Vagina (tissue), 2 donors: Measurements from ENCODE around the gene ALG10B.
"Not testable (repeated sequence)": the region's sequence is repeated elsewhere in the genome, so short reads cannot be mapped to it uniquely, and the experiment has no call there.

Source experiments
- POLR2A ChIP-seq, 2 donors: fragments of 450-650 bp; IDR thresholded peaks; one replicate each; pipeline ENCODE4 v1.6.1; 2017; ENCODE audit warnings: antibody characterized with exemption in 2 of 2, mild to moderate bottlenecking in 2 of 2, moderate library complexity in 2 of 2
- POLR2AphosphoS5 ChIP-seq, 2 donors: sonication (generic); formaldehyde crosslinking; IDR thresholded peaks; one replicate each; pipeline ENCODE4 v1.9.0; 2017; ENCODE audit warnings: antibody characterized with exemption in 2 of 2, mild to moderate bottlenecking in 2 of 2, low read depth in 1 of 2; ENCODE audit not compliant: insufficient read depth in 1 of 2
- TF ChIP-seq, protein P1 (sequence below), 3 experiments: fragments of 450-650 bp in 2 of 3; fragments of 200-600 bp in 1 of 3; sonication (generic) in 1 of 3; IDR thresholded peaks; one replicate each; pipeline ENCODE4 v1.5.1; 2017 to 2019; ENCODE audit warnings: antibody characterized with exemption in 3 of 3, mild to moderate bottlenecking in 2 of 3, moderate library complexity in 2 of 3

DNA sequence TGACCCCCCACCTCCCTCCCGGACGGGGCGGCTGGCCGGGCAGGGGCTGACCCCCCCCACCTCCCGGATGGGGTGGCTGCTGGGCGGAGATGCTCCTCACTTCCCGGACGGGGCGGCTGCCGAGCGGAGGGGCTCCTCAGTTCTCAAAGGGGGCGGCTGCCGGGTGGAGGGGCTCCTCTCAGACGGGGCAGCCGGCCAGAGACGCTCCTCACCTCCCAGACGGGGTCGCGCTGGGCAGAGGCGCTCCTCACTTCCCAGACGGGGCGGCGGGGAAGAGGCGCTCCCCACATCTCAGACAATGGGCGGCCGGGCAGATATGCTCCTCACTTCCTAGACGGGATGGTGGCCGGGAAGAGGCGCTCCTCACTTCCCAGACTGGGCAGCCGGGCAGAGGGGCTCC is 13.8 kb downstream of the ALG10B start:
- TF ChIP-seq, protein P1, sequence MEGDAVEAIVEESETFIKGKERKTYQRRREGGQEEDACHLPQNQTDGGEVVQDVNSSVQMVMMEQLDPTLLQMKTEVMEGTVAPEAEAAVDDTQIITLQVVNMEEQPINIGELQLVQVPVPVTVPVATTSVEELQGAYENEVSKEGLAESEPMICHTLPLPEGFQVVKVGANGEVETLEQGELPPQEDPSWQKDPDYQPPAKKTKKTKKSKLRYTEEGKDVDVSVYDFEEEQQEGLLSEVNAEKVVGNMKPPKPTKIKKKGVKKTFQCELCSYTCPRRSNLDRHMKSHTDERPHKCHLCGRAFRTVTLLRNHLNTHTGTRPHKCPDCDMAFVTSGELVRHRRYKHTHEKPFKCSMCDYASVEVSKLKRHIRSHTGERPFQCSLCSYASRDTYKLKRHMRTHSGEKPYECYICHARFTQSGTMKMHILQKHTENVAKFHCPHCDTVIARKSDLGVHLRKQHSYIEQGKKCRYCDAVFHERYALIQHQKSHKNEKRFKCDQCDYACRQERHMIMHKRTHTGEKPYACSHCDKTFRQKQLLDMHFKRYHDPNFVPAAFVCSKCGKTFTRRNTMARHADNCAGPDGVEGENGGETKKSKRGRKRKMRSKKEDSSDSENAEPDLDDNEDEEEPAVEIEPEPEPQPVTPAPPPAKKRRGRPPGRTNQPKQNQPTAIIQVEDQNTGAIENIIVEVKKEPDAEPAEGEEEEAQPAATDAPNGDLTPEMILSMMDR (IDR thresholded peaks at IDR 0.05), result not testable (repeated sequence)
- not testable (repeated sequence) for TF ChIP-seq POLR2A (IDR thresholded peaks at IDR 0.05); POLR2AphosphoS5 (IDR thresholded peaks at IDR 0.05; ENCODE audit: insufficient read depth in 1 of 2, low read depth in 1 of 2)
